CD14-positive monocyte (primary cell): ENCODE data around the gene SYNPO. TPM values are rescaled to one million over a fixed set of nuclear protein-coding genes. Genes with fewer than 3 reads are reported as not detected.

ENCODE experiments used
- DNase-seq, 3 donors: peaks; one replicate each; pipeline ENCODE4 v3.0.0-alpha.2; 2011 to 2022
- H2AFZ ChIP-seq: 2 replicates; pipeline ENCODE4 v1.6.0; 2012; ENCODE audit warnings: mild to moderate bottlenecking, low read depth, low read length, inconsistent platforms; ENCODE audit not compliant: insufficient read depth, poor library complexity, severe bottlenecking
- H3K27ac ChIP-seq, 2 donors: 1 replicate in 1 of 2; 2 replicates in 1 of 2; pipeline ENCODE4 v1.5.1; 2012 to 2013; ENCODE audit warnings: low read length in 2 of 2, control low read depth in 1 of 2, inconsistent platforms in 1 of 2, low read depth in 1 of 2, mild to moderate bottlenecking in 1 of 2
- H3K27me3 ChIP-seq, 2 donors: one replicate each; pipeline versions ENCODE4 v1.6.0 to v1.6.1; 2011 to 2013; ENCODE audit warnings: low read length in 2 of 2; ENCODE audit not compliant: control insufficient read depth in 2 of 2, insufficient read depth in 2 of 2
- H3K36me3 ChIP-seq, 2 donors: replicated peaks in 1 of 2; 1 replicate in 1 of 2; 2 replicates in 1 of 2; pipeline versions ENCODE4 v1.5.1 to v1.6.1; 2012 to 2013; ENCODE audit warnings: low read length in 2 of 2, control low read depth in 1 of 2, inconsistent platforms in 1 of 2, mild to moderate bottlenecking in 1 of 2; ENCODE audit not compliant: insufficient read depth in 2 of 2, control insufficient read depth in 1 of 2
- H3K4me1 ChIP-seq, 2 donors: 1 replicate in 1 of 2; 2 replicates in 1 of 2; pipeline versions ENCODE4 v1.5.1 to v1.6.1; 2012 to 2013; ENCODE audit warnings: low read length in 2 of 2, control low read depth in 1 of 2, inconsistent platforms in 1 of 2, mild to moderate bottlenecking in 1 of 2, moderate library complexity in 1 of 2; ENCODE audit not compliant: insufficient read depth in 2 of 2, control insufficient read depth in 1 of 2
- H3K4me2 ChIP-seq: replicated peaks from 2 replicates; pipeline ENCODE3; 2012; ENCODE audit warnings: low read length, moderate library complexity, mild to moderate bottlenecking; ENCODE audit not compliant: poor library complexity, severe bottlenecking; ENCODE audit errors: extremely low read depth
- H3K4me3 ChIP-seq, 3 experiments: fragments of 200-600 bp in 1 of 3; sonication (generic) in 1 of 3; replicated peaks in 1 of 3; 1 replicate in 2 of 3; 2 replicates in 1 of 3; pipeline ENCODE4 v1.5.1; 2011 to 2013; ENCODE audit warnings: low read length in 3 of 3, mild to moderate bottlenecking in 3 of 3, control low read depth in 2 of 3, low read depth in 2 of 3, inconsistent platforms in 1 of 3, moderate library complexity in 1 of 3
- H3K79me2 ChIP-seq: 2 replicates; pipeline ENCODE4 v1.6.0; 2012; ENCODE audit warnings: mild to moderate bottlenecking, control low read depth, inconsistent platforms, low read length, moderate library complexity; ENCODE audit not compliant: insufficient read depth
- H3K9ac ChIP-seq: 2 replicates; pipeline ENCODE4 v1.6.0; 2017; ENCODE audit warnings: low read length, mild to moderate bottlenecking; ENCODE audit not compliant: insufficient read depth, poor library complexity, severe bottlenecking
- H3K9me3 ChIP-seq, 2 donors: replicated peaks in 1 of 2; 1 replicate in 1 of 2; 2 replicates in 1 of 2; pipeline versions ENCODE4 v1.5.1 to v1.6.1; 2012 to 2013; ENCODE audit warnings: low read length in 2 of 2, control low read depth in 1 of 2; ENCODE audit not compliant: control insufficient read depth in 1 of 2, insufficient read depth in 1 of 2
- H4K20me1 ChIP-seq: 2 replicates; pipeline ENCODE4 v1.6.0; 2012; ENCODE audit warnings: mild to moderate bottlenecking, low read length, control low read depth, moderate library complexity; ENCODE audit not compliant: insufficient read depth
- H3K27ac Mint-ChIP-seq, 7 donors: one replicate each; pipeline ENCODE4 v1.8.0; 2020; ENCODE audit warnings: mild to moderate bottlenecking in 7 of 7, mixed read lengths in 7 of 7, moderate library complexity in 6 of 7, inconsistent platforms in 2 of 7
- H3K27me3 Mint-ChIP-seq, 3 donors: one replicate each; pipeline ENCODE4 v1.8.0; 2021 to 2022; ENCODE audit warnings: low read depth in 3 of 3, mild to moderate bottlenecking in 3 of 3, mixed read lengths in 3 of 3, moderate library complexity in 3 of 3, inconsistent platforms in 1 of 3
- H3K36me3 Mint-ChIP-seq, 2 donors: one replicate each; pipeline ENCODE4 v1.8.0; 2020; ENCODE audit warnings: mixed read lengths in 2 of 2, inconsistent platforms in 1 of 2, mild to moderate bottlenecking in 1 of 2
- H3K4me1 Mint-ChIP-seq: one replicate; pipeline ENCODE4 v1.8.0; 2020; ENCODE audit warnings: mild to moderate bottlenecking, mixed read lengths
- H3K4me3 Mint-ChIP-seq, 2 donors: one replicate each; pipeline ENCODE4 v1.8.0; 2020; ENCODE audit warnings: mild to moderate bottlenecking in 2 of 2, mixed read lengths in 2 of 2, moderate library complexity in 1 of 2
- H3K9me3 Mint-ChIP-seq, 7 donors: one replicate each; pipeline ENCODE4 v1.8.0; 2020 to 2022; ENCODE audit warnings: mixed read lengths in 7 of 7, mild to moderate bottlenecking in 6 of 7, moderate library complexity in 6 of 7, inconsistent platforms in 2 of 7
- WGBS: methylation state at CpG from one replicate; pipeline ENCODE4 v1.1.5; 2013; ENCODE audit warnings: missing lambda C conversion rate; ENCODE audit not compliant: insufficient coverage; 5-methylcytosine and 5-hydroxymethylcytosine counted together
- intact Hi-C, 2 donors: fragments of 100-400 bp; cut with micrococcal nuclease; formaldehyde crosslinking; loops; one replicate each; pipeline versions ENCODE4 v1.15.0 to v1.15.1; 2023
- polyA plus RNA-seq, 3 donors: library from polyadenylated mRNA; depleted of rRNA in 1 of 3; unstranded in 2 of 3; stranded (reverse) in 1 of 3; fragments of 300-500 nt in 2 of 3; fragments of >200 nt in 1 of 3; fragmentation: Illumina TruSeq in 2 of 3; gene quantifications; 1 replicate in 2 of 3; 2 replicates in 1 of 3; pipeline ENCODE4 v1.2.3, GENCODE V29; 2012 to 2021
- TF ChIP-seq, protein P1 (sequence below): fragments of 200-600 bp; IDR thresholded peaks from one replicate; pipeline ENCODE4 v1.8.0; 2022; ENCODE audit warnings: antibody characterized with exemption, mild to moderate bottlenecking

The SYNPO gene
- polyA plus RNA-seq, 3 donors, result not detected

GRCh38 chr5:150601491-150602345 lies 38.7 kb upstream of the SYNPO start:
- Histone ChIP-seq H3K27me3 (no peaks in the 10 kb centered on the region), H3K9me3 (no peaks in the 10 kb centered on the region), H3K4me2 (no peak overlapping the region), H2AFZ (no peak overlapping the region), H3K79me2 (no peaks in the 10 kb centered on the region), H3K4me1 (no peaks in the 10 kb centered on the region), H3K36me3 (no peaks in the 10 kb centered on the region), H3K27ac (no peak overlapping the region), H4K20me1 (no peaks in the 10 kb centered on the region), H3K4me3 (no peak overlapping the region), H3K9ac (no peak overlapping the region)
- no peak overlapping the region for H3K4me3 Mint-ChIP-seq
- H3K4me1 Mint-ChIP-seq, result peaks cover 10% of the 10 kb centered on the region
- no peak for DNase-seq
- 94% methylated on average over 12 of the region's 16 CpGs for WGBS
- no peak overlapping the region for H3K27ac Mint-ChIP-seq
- peaks cover 0 to 2% (median 1%) of the 10 kb centered on the region in 3 donors for H3K27me3 Mint-ChIP-seq
- TF ChIP-seq, protein P1, sequence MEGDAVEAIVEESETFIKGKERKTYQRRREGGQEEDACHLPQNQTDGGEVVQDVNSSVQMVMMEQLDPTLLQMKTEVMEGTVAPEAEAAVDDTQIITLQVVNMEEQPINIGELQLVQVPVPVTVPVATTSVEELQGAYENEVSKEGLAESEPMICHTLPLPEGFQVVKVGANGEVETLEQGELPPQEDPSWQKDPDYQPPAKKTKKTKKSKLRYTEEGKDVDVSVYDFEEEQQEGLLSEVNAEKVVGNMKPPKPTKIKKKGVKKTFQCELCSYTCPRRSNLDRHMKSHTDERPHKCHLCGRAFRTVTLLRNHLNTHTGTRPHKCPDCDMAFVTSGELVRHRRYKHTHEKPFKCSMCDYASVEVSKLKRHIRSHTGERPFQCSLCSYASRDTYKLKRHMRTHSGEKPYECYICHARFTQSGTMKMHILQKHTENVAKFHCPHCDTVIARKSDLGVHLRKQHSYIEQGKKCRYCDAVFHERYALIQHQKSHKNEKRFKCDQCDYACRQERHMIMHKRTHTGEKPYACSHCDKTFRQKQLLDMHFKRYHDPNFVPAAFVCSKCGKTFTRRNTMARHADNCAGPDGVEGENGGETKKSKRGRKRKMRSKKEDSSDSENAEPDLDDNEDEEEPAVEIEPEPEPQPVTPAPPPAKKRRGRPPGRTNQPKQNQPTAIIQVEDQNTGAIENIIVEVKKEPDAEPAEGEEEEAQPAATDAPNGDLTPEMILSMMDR, result no peak
- no peaks in the 10 kb centered on the region for H3K9me3 Mint-ChIP-seq
- intact Hi-C loops, result no loop called here
- H3K36me3 Mint-ChIP-seq, result no peaks in the 10 kb centered on the region

- H2AFZ ChIP-seq, result no peak overlapping the region
- no peaks in the 10 kb centered on the region for H3K36me3 Mint-ChIP-seq
- H3K79me2 ChIP-seq, result no peaks in the 10 kb centered on the region
- H3K9ac ChIP-seq, result no peak overlapping the region
- H3K4me2 ChIP-seq, result no peak overlapping the region
- H3K4me3 ChIP-seq, result no peak overlapping the region
- DNase-seq, result no peak
- H3K27me3 Mint-ChIP-seq, result peaks cover 0 to 2% (median 1%) of the 10 kb centered on the region in 3 donors
- no peaks in the 10 kb centered on the region for H3K4me1 ChIP-seq
- H3K27me3 ChIP-seq, result no peaks in the 10 kb centered on the region
- intact Hi-C loops, result no loop called here
- TF ChIP-seq, protein P1, result no peak
- H3K4me3 Mint-ChIP-seq, result no peak overlapping the region
- H3K9me3 Mint-ChIP-seq, result no peaks in the 10 kb centered on the region
- H3K36me3 ChIP-seq, result no peaks in the 10 kb centered on the region
- no peak overlapping the region for H3K27ac ChIP-seq
- no peaks in the 10 kb centered on the region for H4K20me1 ChIP-seq
- H3K4me1 Mint-ChIP-seq, result peaks cover under 1% of the 10 kb centered on the region
- 91% methylated on average over 4 of the region's 4 CpGs for WGBS
- H3K27ac Mint-ChIP-seq, result peak overlapping the region in 1 of 7 donors; percentile 42
- H3K9me3 ChIP-seq, result no peaks in the 10 kb centered on the region
Observed at GRCh38 chr5:150603052-150603451, 37.4 kb upstream of the SYNPO start.
